NCI-H748 (cell line): Measurements from ENCODE around the gene SEC24D.

Experiments
- DNase-seq: peaks from one replicate; lab custom pipeline; 2025; ENCODE audit not compliant: unreplicated experiment; lab: John Stamatoyannopoulos, UW

Gene SEC24D

GRCh38 chr4:118774989-118775388 lies 60.9 kb downstream of the SEC24D start:
- DNase-seq, result no peak

- DNase-seq, result no peak
Measured at GRCh38 chr4:118774321-118774720, 61.6 kb downstream of the SEC24D start.

GRCh38 chr4:118773429-118773792 lies 62.5 kb downstream of the SEC24D start:
- no peak for DNase-seq

GRCh38 chr4:118772767-118773428 lies 63.0 kb downstream of the SEC24D start:
- no peak for DNase-seq

- DNase-seq, result peak; percentile 50
Measured at GRCh38 chr4:118772081-118772766, 63.7 kb downstream of the SEC24D start.

GRCh38 chr4:118770741-118771187 lies 65.2 kb downstream of the SEC24D start:
- no peak for DNase-seq

GRCh38 chr4:118769161-118769560 lies 66.8 kb downstream of the SEC24D start:
- no peak for DNase-seq

GRCh38 chr4:118767109-118767508 lies 68.8 kb downstream of the SEC24D start:
- no peak for DNase-seq

- no peak for DNase-seq
Measured at GRCh38 chr4:118765399-118765798, 70.5 kb downstream of the SEC24D start.

- no peak for DNase-seq
Measured at GRCh38 chr4:118762730-118763477, 73.0 kb downstream of the SEC24D start.

GRCh38 chr4:118762155-118762554 lies 73.8 kb downstream of the SEC24D start:
- DNase-seq, result no peak

GRCh38 chr4:118761397-118762016 lies 74.4 kb downstream of the SEC24D start:
- DNase-seq, result no peak

GRCh38 chr4:118760493-118760892 lies 75.4 kb downstream of the SEC24D start:
- no peak for DNase-seq

- no peak for DNase-seq
Measured at GRCh38 chr4:118760092-118760491, 75.8 kb downstream of the SEC24D start.

- no peak for DNase-seq
Measured at GRCh38 chr4:118759481-118759880, 76.4 kb downstream of the SEC24D start.

- no peak for DNase-seq
Measured at GRCh38 chr4:118758293-118758692, 77.6 kb downstream of the SEC24D start.

- DNase-seq, result peak; percentile 45
Measured at GRCh38 chr4:118757761-118758251, 78.1 kb downstream of the SEC24D start.

GRCh38 chr4:118756958-118757357 lies 79.0 kb downstream of the SEC24D start:
- no peak for DNase-seq

- no peak for DNase-seq
Measured at GRCh38 chr4:118756429-118756828, 79.5 kb downstream of the SEC24D start.

- DNase-seq, result no peak
Measured at GRCh38 chr4:118755438-118756226, 80.3 kb downstream of the SEC24D start.

- DNase-seq, result no peak
Measured at GRCh38 chr4:118754890-118755289, 81.0 kb downstream of the SEC24D start.
